ENCODE measurements around the gene FZD7. TPM values are rescaled to one million over a fixed set of nuclear protein-coding genes. Genes with fewer than 3 reads are reported as not detected.

FZD7 gene
- total and polyA plus RNA-seq, 2 of the 8 experiments (the other 6 are each of a cell fraction or from before 2014, with no cell fraction given) = 176 to 246 TPM

DNA sequence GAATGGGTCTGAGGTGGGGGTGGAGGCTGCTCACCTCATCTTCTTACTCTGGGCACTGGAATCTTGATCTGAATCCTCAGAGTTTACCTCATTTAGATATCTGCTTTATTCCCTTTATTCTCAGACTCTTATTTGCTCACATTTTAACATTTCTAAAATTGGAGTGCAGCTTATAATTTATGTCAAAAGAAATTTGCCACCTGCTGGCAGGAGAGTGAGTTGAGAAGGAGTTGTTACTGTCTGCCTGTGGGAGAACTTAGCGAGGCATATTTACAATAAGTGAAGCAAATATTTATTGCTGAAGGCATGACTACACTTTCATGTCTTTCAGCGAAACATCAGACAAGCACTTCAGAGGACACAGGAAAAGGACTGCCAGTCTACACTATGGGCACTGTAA is 23.0 kb downstream of the FZD7 start:
- Histone ChIP-seq H3K23me2 (ENCODE audit: low read depth, low read length) (no peaks in the 10 kb centered on the region), H4K5ac (ENCODE audit: insufficient read length, low read depth, low read length) (no peak overlapping the region), H4K20me1 (replicated peaks in 1 of 2; ENCODE audit: control insufficient read depth in 1 of 2, insufficient read depth in 2 of 2, low read length in 2 of 2) (no peaks in the 10 kb centered on the region), H3K9me3 (ENCODE audit: insufficient read depth in 2 of 2, low read depth in 1 of 2, low read length in 1 of 2) (no peaks in the 10 kb centered on the region), H3K18ac (ENCODE audit: extremely low read depth, low read length) (no peak overlapping the region), H3K9ac (replicated peaks in 1 of 4; ENCODE audit: extremely low read depth in 1 of 4, low read depth in 3 of 4, low read length in 3 of 4) (no peak overlapping the region), H3K4me2 (ENCODE audit: insufficient read depth in 1 of 2, low read depth in 2 of 2, low read length in 2 of 2) (no peak overlapping the region), H3K4me1 (replicated peaks in 1 of 4; ENCODE audit: control insufficient read depth in 3 of 4, insufficient read depth in 4 of 4, low read length in 3 of 4) (peaks cover 2 to 9% (median 5%) of the 10 kb centered on the region in 4 experiments; a peak in 5 of 7 replicates), H3K27me3 (replicated peaks in 1 of 4; ENCODE audit: control insufficient read depth in 3 of 4, extremely low read depth in 1 of 4, insufficient read depth in 3 of 4, low read length in 3 of 4) (no peaks in the 10 kb centered on the region), H2BK20ac (ENCODE audit: low read length) (no peak overlapping the region), H4K91ac (replicated peaks; ENCODE audit: insufficient read length, low read length) (no peak overlapping the region), H3K14ac (ENCODE audit: insufficient read length) (no peak overlapping the region), H2BK12ac (ENCODE audit: low read depth, low read length) (no peak overlapping the region), H4K8ac (ENCODE audit: extremely low read depth, insufficient read depth, low read length) (no peak overlapping the region), H3K4me3 (ENCODE audit: extremely low read depth in 1 of 4, insufficient read depth in 2 of 4, low read depth in 3 of 4, low read length in 4 of 4) (no peak overlapping the region), H3K36me3 (ENCODE audit: control insufficient read depth in 2 of 4, insufficient read depth in 4 of 4, low read length in 3 of 4) (no peaks in the 10 kb centered on the region), H2AFZ (ENCODE audit: low read length) (no peak overlapping the region), H2BK15ac (ENCODE audit: low read length) (no peak overlapping the region), H2BK120ac (replicated peaks; ENCODE audit: low read depth, low read length) (no peak overlapping the region), H3K4ac (replicated peaks; ENCODE audit: insufficient read length, low read depth, low read length) (no peak overlapping the region), H3K23ac (ENCODE audit: insufficient read length) (no peak overlapping the region), H3K27ac (ENCODE audit: low read depth, low read length) (no peak overlapping the region), H3K56ac (replicated peaks; ENCODE audit: insufficient read length, low read depth, low read length) (no peak overlapping the region), H2BK5ac (ENCODE audit: low read depth, low read length) (no peak overlapping the region), H3K79me2 (ENCODE audit: control insufficient read depth in 1 of 2, insufficient read depth in 2 of 2, low read length in 2 of 2) (no peaks in the 10 kb centered on the region), H3K79me1 (ENCODE audit: low read depth, low read length) (no peaks in the 10 kb centered on the region), H2AK5ac (ENCODE audit: low read depth, low read length) (no peak overlapping the region)
- ChIA-PET CTCF (ENCODE audit: partially characterized antibody) (interaction anchor here (0.6 to 1.4 kb wide), 5 partner anchors 10 to 276 kb away, joined by 3 to 6 read pairs (median 4); partner anchors contain the start of gene ALS2), POLR2A (ENCODE audit: partially characterized antibody) (no interaction called here)
- no peak for TF ChIP-seq CHD2 (IDR thresholded peaks at IDR 0.05; ENCODE audit: low read length)
- no peak for TF ChIP-seq KDM5A (IDR thresholded peaks at IDR 0.05; ENCODE audit: low read length)
- TF ChIP-seq POLR2AphosphoS5 (IDR thresholded peaks at IDR 0.05; ENCODE audit: low read depth, low read length) = no peak
- no peak for TF ChIP-seq SUZ12 (IDR thresholded peaks at IDR 0.05; ENCODE audit: low read length)
- no peak for TF ChIP-seq POLR2A (IDR thresholded peaks at IDR 0.05; ENCODE audit: control extremely low read depth in 1 of 2, low read depth in 2 of 2, low read length in 2 of 2)
- TF ChIP-seq KDM4A (IDR thresholded peaks at IDR 0.05; ENCODE audit: low read depth, low read length, severe bottlenecking) = no peak
- TF ChIP-seq, protein P1, sequence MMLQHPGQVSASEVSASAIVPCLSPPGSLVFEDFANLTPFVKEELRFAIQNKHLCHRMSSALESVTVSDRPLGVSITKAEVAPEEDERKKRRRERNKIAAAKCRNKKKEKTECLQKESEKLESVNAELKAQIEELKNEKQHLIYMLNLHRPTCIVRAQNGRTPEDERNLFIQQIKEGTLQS (IDR thresholded peaks at IDR 0.05; ENCODE audit: insufficient read depth, low read depth, low read length) = no peak
- TF ChIP-seq MAFK (IDR thresholded peaks at IDR 0.05; ENCODE audit: low read depth, low read length) = no peak
- TF ChIP-seq CTBP2 (IDR thresholded peaks at IDR 0.05; ENCODE audit: borderline replicate concordance, insufficient read depth, insufficient read length, low read length) = no peak
- TF ChIP-seq SRF (IDR thresholded peaks at IDR 0.05; ENCODE audit: low read depth, low read length) = no peak
- no peak for TF ChIP-seq SIN3A (conservative IDR thresholded peaks at IDR 0.05 in 1 of 2, IDR thresholded peaks at IDR 0.05 in 1 of 2; ENCODE audit: low read depth in 1 of 2, low read length in 2 of 2)
- TF ChIP-seq ZNF274 (IDR thresholded peaks at IDR 0.05; ENCODE audit: borderline replicate concordance, extremely low read depth, low read length) = no peak
- TF ChIP-seq JUND (IDR thresholded peaks at IDR 0.05; ENCODE audit: low read length) = no peak
- WGBS, 2 experiments (ENCODE audit: extremely low coverage in 1 of 2, insufficient coverage in 1 of 2, insufficient read length in 1 of 2, insufficient replicate concordance in 2 of 2, low coverage in 1 of 2, low lambda C conversion rate in 2 of 2, missing lambda C conversion rate in 1 of 2) = 87% methylated on average over 2 of the region's 2 CpGs; no CpG with 5 or more reads in 1 of the 2 experiments
- FAIRE-seq (no peak), DNase-seq (ENCODE audit: low read depth in 1 of 2, low spot score in 2 of 2) (no peak)

Measured in H1 (cell line).